Smooth muscle cell (in vitro differentiated cells): ENCODE measurements around the gene MBNL1. TPM values are rescaled to one million over a fixed set of nuclear protein-coding genes. Genes with fewer than 3 reads are reported as not detected.

Experiments
- DNase-seq: peaks from one replicate; lab custom pipeline; 2025; ENCODE audit not compliant: unreplicated experiment; lab: John Stamatoyannopoulos, UW
- H2AFZ ChIP-seq: fragments of 200-600 bp; sonication (generic); 2 replicates; pipeline ENCODE4 v1.6.0; 2016; ENCODE audit warnings: antibody characterized with exemption, low read depth, mild to moderate bottlenecking
- H3F3A ChIP-seq: fragments of 200-600 bp; sonication (generic); 2 replicates; pipeline ENCODE4 v1.6.0; 2017; ENCODE audit warnings: antibody characterized with exemption, low read depth
- H3K27ac ChIP-seq: fragments of 200-600 bp; sonication (generic); 2 replicates; pipeline ENCODE4 v1.5.1; 2016; ENCODE audit warnings: low read depth, mild to moderate bottlenecking
- H3K27me3 ChIP-seq: fragments of 200-600 bp; sonication (generic); 2 replicates; pipeline ENCODE4 v1.6.1; 2016; ENCODE audit warnings: low read depth, mild to moderate bottlenecking
- H3K36me3 ChIP-seq: fragments of 200-600 bp; sonication (generic); 2 replicates; pipeline ENCODE4 v1.5.1; 2016; ENCODE audit warnings: low read depth
- H3K4me1 ChIP-seq: fragments of 200-600 bp; sonication (generic); 2 replicates; pipeline ENCODE4 v1.5.1; 2016; ENCODE audit warnings: low read depth
- H3K4me2 ChIP-seq: fragments of 200-600 bp; sonication (generic); 2 replicates; pipeline ENCODE4 v1.6.0; 2016; ENCODE audit warnings: mild to moderate bottlenecking
- H3K4me3 ChIP-seq: fragments of 200-600 bp; sonication (generic); 2 replicates; pipeline ENCODE4 v1.5.1; 2016; ENCODE audit warnings: mild to moderate bottlenecking
- H3K79me2 ChIP-seq: fragments of 200-600 bp; sonication (generic); 2 replicates; pipeline ENCODE4 v1.6.0; 2016; ENCODE audit warnings: low read depth, mild to moderate bottlenecking
- H3K9ac ChIP-seq: fragments of 200-600 bp; sonication (generic); 2 replicates; pipeline ENCODE4 v1.6.0; 2016; ENCODE audit warnings: low read depth
- H3K9me3 ChIP-seq: fragments of 200-600 bp; sonication (generic); replicated peaks from 2 replicates; pipeline ENCODE4 v1.5.1; 2016; ENCODE audit warnings: low read depth
- H4K20me1 ChIP-seq: fragments of 200-600 bp; sonication (generic); 2 replicates; pipeline ENCODE4 v1.6.0; 2016; ENCODE audit warnings: low read depth
- WGBS: methylation state at CpG from one replicate; pipeline ENCODE4 v1.1.7; 2016; ENCODE audit warnings: low lambda C conversion rate; 5-methylcytosine and 5-hydroxymethylcytosine counted together
- polyA plus RNA-seq: library from polyadenylated mRNA; unstranded; fragments of >200 nt; fragmentation: Nextera tagmentation; extraction: Ambion mirVana; gene quantifications from 2 replicates; pipeline ENCODE4 v1.2.1, GENCODE V29; 2016
- total RNA-seq: library from RNA; depleted of rRNA; stranded (reverse); fragments of >200 nt; gene quantifications from 2 replicates; pipeline ENCODE4 v1.2.3, GENCODE V29; 2014
- TF ChIP-seq, protein P1 (sequence below): fragments of 200-600 bp; sonication (generic); IDR thresholded peaks from 2 replicates; pipeline ENCODE4 v1.5.1; 2017; ENCODE audit warnings: borderline replicate concordance, mild to moderate bottlenecking, antibody characterized with exemption; ENCODE audit not compliant: insufficient read depth, poor library complexity, severe bottlenecking

MBNL1 gene
- total and polyA plus RNA-seq, 2 experiments from 2014 or later = 19.5 to 128 TPM

GRCh38 chr3:152318512-152318911 lies 49.8 kb downstream of the MBNL1 start:
- DNase-seq = no peak
- H3K27me3 ChIP-seq = no peaks in the 10 kb centered on the region
- H3K27ac ChIP-seq = peak overlapping the region; percentile 64
- no peaks in the 10 kb centered on the region for H3F3A ChIP-seq
- peaks cover 79% of the 10 kb centered on the region for H4K20me1 ChIP-seq
- peak overlapping the region; percentile 1 for H3K9ac ChIP-seq
- peaks cover 7% of the 10 kb centered on the region for H3K4me1 ChIP-seq
- H2AFZ ChIP-seq = no peak overlapping the region
- no peak overlapping the region for H3K4me2 ChIP-seq
- H3K36me3 ChIP-seq = no peaks in the 10 kb centered on the region
- H3K4me3 ChIP-seq = no peak overlapping the region
- TF ChIP-seq, protein P1, sequence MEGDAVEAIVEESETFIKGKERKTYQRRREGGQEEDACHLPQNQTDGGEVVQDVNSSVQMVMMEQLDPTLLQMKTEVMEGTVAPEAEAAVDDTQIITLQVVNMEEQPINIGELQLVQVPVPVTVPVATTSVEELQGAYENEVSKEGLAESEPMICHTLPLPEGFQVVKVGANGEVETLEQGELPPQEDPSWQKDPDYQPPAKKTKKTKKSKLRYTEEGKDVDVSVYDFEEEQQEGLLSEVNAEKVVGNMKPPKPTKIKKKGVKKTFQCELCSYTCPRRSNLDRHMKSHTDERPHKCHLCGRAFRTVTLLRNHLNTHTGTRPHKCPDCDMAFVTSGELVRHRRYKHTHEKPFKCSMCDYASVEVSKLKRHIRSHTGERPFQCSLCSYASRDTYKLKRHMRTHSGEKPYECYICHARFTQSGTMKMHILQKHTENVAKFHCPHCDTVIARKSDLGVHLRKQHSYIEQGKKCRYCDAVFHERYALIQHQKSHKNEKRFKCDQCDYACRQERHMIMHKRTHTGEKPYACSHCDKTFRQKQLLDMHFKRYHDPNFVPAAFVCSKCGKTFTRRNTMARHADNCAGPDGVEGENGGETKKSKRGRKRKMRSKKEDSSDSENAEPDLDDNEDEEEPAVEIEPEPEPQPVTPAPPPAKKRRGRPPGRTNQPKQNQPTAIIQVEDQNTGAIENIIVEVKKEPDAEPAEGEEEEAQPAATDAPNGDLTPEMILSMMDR = no peak
- no peaks in the 10 kb centered on the region for H3K9me3 ChIP-seq
- H3K79me2 ChIP-seq = peaks cover 87% of the 10 kb centered on the region

GRCh38 chr3:152319256-152319655 lies 50.5 kb downstream of the MBNL1 start:
- no peaks in the 10 kb centered on the region for H3K9me3 ChIP-seq
- H4K20me1 ChIP-seq = peaks cover 81% of the 10 kb centered on the region
- H3K27me3 ChIP-seq = no peaks in the 10 kb centered on the region
- peaks cover 7% of the 10 kb centered on the region for H3K4me1 ChIP-seq
- TF ChIP-seq, protein P1 = no peak
- H3K4me2 ChIP-seq = no peak overlapping the region
- H3K27ac ChIP-seq = peak overlapping the region; percentile 64
- H3K9ac ChIP-seq = no peak overlapping the region
- H3K4me3 ChIP-seq = no peak overlapping the region
- H3K79me2 ChIP-seq = peaks cover 87% of the 10 kb centered on the region
- 93% methylated on average over 2 of the region's 2 CpGs for WGBS
- no peak for DNase-seq
- H2AFZ ChIP-seq = no peak overlapping the region
- H3F3A ChIP-seq = no peaks in the 10 kb centered on the region
- H3K36me3 ChIP-seq = no peaks in the 10 kb centered on the region

GRCh38 chr3:152319831-152320617 lies 51.3 kb downstream of the MBNL1 start:
- TF ChIP-seq, protein P1 = no peak
- Histone ChIP-seq H3K4me1 (peaks cover 7% of the 10 kb centered on the region), H3K36me3 (no peaks in the 10 kb centered on the region), H3K4me2 (peak overlapping the region; percentile 6), H3K9me3 (no peaks in the 10 kb centered on the region), H3K27ac (peak overlapping the region; percentile 64), H3K27me3 (no peaks in the 10 kb centered on the region), H3K79me2 (peaks cover 85% of the 10 kb centered on the region), H3K9ac (no peak overlapping the region), H4K20me1 (peaks cover 73% of the 10 kb centered on the region), H3F3A (no peaks in the 10 kb centered on the region), H3K4me3 (no peak overlapping the region), H2AFZ (no peak overlapping the region)
- DNase-seq = no peak
- WGBS = 76% methylated on average over 3 of the region's 3 CpGs
